Measurements from ENCODE around the gene NDUFB10.
A peak's percentile ranks its signal among the peaks of the same experiment; 100 is the strongest.

NDUFB10 gene

GRCh38 chr16:2002406-2003230, 43.3 kb downstream of the NDUFB10 start:
- no peak for DNase-seq (ENCODE audit: low spot score)

GRCh38 chr16:2003231-2003826, 44.0 kb downstream of the NDUFB10 start:
- no peak for DNase-seq (ENCODE audit: low spot score)

GRCh38 chr16:2003827-2004641, 44.7 kb downstream of the NDUFB10 start:
- peak; percentile 79 for DNase-seq (ENCODE audit: low spot score)

GRCh38 chr16:2004795-2005517, 45.6 kb downstream of the NDUFB10 start:
- no peak for DNase-seq (ENCODE audit: low spot score)

GRCh38 chr16:2005646-2006045, 46.3 kb downstream of the NDUFB10 start:
- DNase-seq (ENCODE audit: low spot score) = no peak

GRCh38 chr16:2006317-2006716, 47.0 kb downstream of the NDUFB10 start:
- no peak for DNase-seq (ENCODE audit: low spot score)

- DNase-seq (ENCODE audit: low spot score) = no peak
Measured at GRCh38 chr16:2007081-2007836, 47.9 kb downstream of the NDUFB10 start.

- DNase-seq (ENCODE audit: low spot score) = no peak
Measured at GRCh38 chr16:2008009-2008526, 48.7 kb downstream of the NDUFB10 start.

- no peak for DNase-seq (ENCODE audit: low spot score)
Measured at GRCh38 chr16:2008631-2009163, 49.4 kb downstream of the NDUFB10 start.

- no peak for DNase-seq (ENCODE audit: low spot score)
Measured at GRCh38 chr16:2009164-2009711, 49.9 kb downstream of the NDUFB10 start.

GRCh38 chr16:2009791-2010510, 50.6 kb downstream of the NDUFB10 start, which contains the start of gene ZNF598:
Gene ZNF598, minus strand, starts transcription at chr16:2009821.
- DNase-seq (ENCODE audit: low spot score) = peak; percentile 85

Data from COLO829 (cell line).